Renal cortical epithelial cell (primary cell): ENCODE results near the gene ZBTB4. TPM values are rescaled to one million over a fixed set of nuclear protein-coding genes. Genes with fewer than 3 reads are reported as not detected.
A peak's percentile ranks its signal among the peaks of the same experiment; 100 is the strongest.
"Not testable (repeated sequence)": the region's sequence is repeated elsewhere in the genome, so short reads cannot be mapped to it uniquely, and the experiment has no call there.

Experiments
- DNase-seq: peaks from one replicate; pipeline ENCODE4 v3.0.0-alpha.2; 2011; ENCODE audit warnings: low read depth
- total RNA-seq: library from RNA; depleted of rRNA; stranded (reverse); fragments of >200 nt; gene quantifications from 2 replicates; pipeline ENCODE4 v1.2.3, GENCODE V29; 2014

Gene ZBTB4
- total RNA-seq, 1 donor from 2014 or later: 39.2 TPM

GRCh38 chr17:7495906-7496434, 16.5 kb upstream of the ZBTB4 start:
- DNase-seq: no peak

GRCh38 chr17:7493941-7494340, 14.5 kb upstream of the ZBTB4 start:
- no peak for DNase-seq

GRCh38 chr17:7491583-7491982, 12.2 kb upstream of the ZBTB4 start:
- DNase-seq: no peak

- DNase-seq: no peak
Observed at GRCh38 chr17:7490144-7490543, 10.7 kb upstream of the ZBTB4 start.

GRCh38 chr17:7486181-7486580, 6.8 kb upstream of the ZBTB4 start:
- no peak for DNase-seq

GRCh38 chr17:7484919-7485377, 5.5 kb upstream of the ZBTB4 start:
- DNase-seq: no peak

- peak; percentile 92 for DNase-seq
Observed at GRCh38 chr17:7484067-7484918, 4.9 kb upstream of the ZBTB4 start, which contains the start of gene POLR2A. Gene POLR2A (plus strand): TSS chr17:7484366.

- DNase-seq: peak; percentile 86
Observed at GRCh38 chr17:7483255-7484066, 4.0 kb upstream of the ZBTB4 start.

- not testable (repeated sequence) for DNase-seq
Observed at GRCh38 chr17:7482742-7483088, 3.3 kb upstream of the ZBTB4 start.

GRCh38 chr17:7481842-7482741, 2.7 kb upstream of the ZBTB4 start:
- not testable (repeated sequence) for DNase-seq

GRCh38 chr17:7481275-7481674, 1.8 kb upstream of the ZBTB4 start, which contains the start of gene SLC35G6:
Gene SLC35G6 (plus strand): TSS chr17:7481446. CDS start chr17:7481517, 71 bp downstream.
- not testable (repeated sequence) for DNase-seq

GRCh38 chr17:7480089-7480384, 606 bp upstream of the ZBTB4 start:
- no peak for DNase-seq

GRCh38 chr17:7478276-7479212, 887 bp downstream of the ZBTB4 start:
- no peak for DNase-seq

- peak; percentile 82 for DNase-seq
Observed at GRCh38 chr17:7477392-7478275, 1.8 kb downstream of the ZBTB4 start.

- DNase-seq: no peak
Observed at GRCh38 chr17:7476951-7477350, 2.5 kb downstream of the ZBTB4 start.

GRCh38 chr17:7476494-7476893, 2.9 kb downstream of the ZBTB4 start:
- DNase-seq: peak; percentile 56

GRCh38 chr17:7475764-7476422, 3.5 kb downstream of the ZBTB4 start:
- DNase-seq: no peak

- not testable (repeated sequence) for DNase-seq
Observed at GRCh38 chr17:7474767-7475166, 4.7 kb downstream of the ZBTB4 start.

GRCh38 chr17:7471729-7472128, 7.7 kb downstream of the ZBTB4 start:
- DNase-seq: no peak
